WERI-Rb-1 (cell line): ENCODE results near the gene NT5DC4.

Experiments used
- DNase-seq: peaks from one replicate; pipeline ENCODE4 v3.0.0-alpha.2; 2020
- H3K27ac ChIP-seq: fragments of 250-450 bp; sonication (Bioruptor Pico); 2 replicates; pipeline ENCODE4 v1.5.1; 2020; ENCODE audit warnings: mild to moderate bottlenecking, moderate library complexity
- H3K27me3 ChIP-seq: fragments of 250-450 bp; sonication (Bioruptor Pico); 2 replicates; pipeline ENCODE4 v1.5.1; 2021; ENCODE audit warnings: mild to moderate bottlenecking, low read depth, moderate library complexity; ENCODE audit not compliant: insufficient read depth, severe bottlenecking
- H3K36me3 ChIP-seq: fragments of 250-450 bp; sonication (Bioruptor Pico); 2 replicates; pipeline ENCODE4 v1.5.1; 2020; ENCODE audit warnings: mild to moderate bottlenecking, moderate library complexity
- H3K4me3 ChIP-seq: 2 replicates; pipeline ENCODE4 v1.5.1; 2011; ENCODE audit warnings: low read depth, mild to moderate bottlenecking, control low read depth, low read length
- H3K9me3 ChIP-seq: fragments of 250-450 bp; sonication (Bioruptor Pico); 2 replicates; pipeline ENCODE4 v1.5.1; 2021; ENCODE audit warnings: mild to moderate bottlenecking, moderate library complexity; ENCODE audit not compliant: severe bottlenecking
- TF ChIP-seq, protein P1 (sequence below): IDR thresholded peaks from 2 replicates; pipeline ENCODE4 v1.5.1; 2011; ENCODE audit warnings: low read depth, mild to moderate bottlenecking, control low read depth, inconsistent platforms, low read length

The NT5DC4 gene

DNA sequence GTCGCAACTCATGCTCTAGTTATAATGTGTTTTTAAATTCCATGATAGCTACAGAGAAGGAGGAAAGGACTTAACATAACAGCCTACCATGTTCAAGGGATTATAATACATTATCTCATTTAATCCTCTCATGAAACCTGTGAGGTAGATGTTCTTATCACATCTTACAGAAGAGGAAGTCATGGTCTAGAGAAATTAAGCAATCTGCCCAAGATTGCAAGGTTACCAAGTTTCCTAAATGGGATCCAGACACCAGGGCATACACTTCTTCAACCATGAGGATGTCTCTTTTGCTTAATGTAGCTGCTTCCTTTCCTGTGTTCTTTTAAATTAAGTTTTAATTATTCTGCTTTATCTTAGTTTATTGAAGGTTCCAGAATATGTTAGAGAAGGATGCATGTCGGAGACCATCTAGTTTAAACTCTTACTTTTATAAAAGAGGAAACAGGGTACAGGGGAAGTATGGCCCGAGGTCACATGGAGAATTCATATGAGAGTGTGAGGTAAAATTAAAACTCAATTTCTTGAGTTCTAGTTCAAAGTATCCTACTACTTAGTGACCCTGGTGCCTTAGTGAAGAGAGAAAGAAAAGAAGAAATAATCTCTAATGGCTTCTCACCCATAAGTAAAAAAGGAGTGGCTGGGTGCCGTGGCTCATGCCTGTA is 67.0 kb downstream of the NT5DC4 start:
- Histone ChIP-seq H3K4me3 (no peak overlapping the region), H3K36me3 (no peaks in the 10 kb centered on the region), H3K9me3 (no peaks in the 10 kb centered on the region), H3K27ac (no peak overlapping the region), H3K27me3 (no peaks in the 10 kb centered on the region)
- TF ChIP-seq, protein P1, sequence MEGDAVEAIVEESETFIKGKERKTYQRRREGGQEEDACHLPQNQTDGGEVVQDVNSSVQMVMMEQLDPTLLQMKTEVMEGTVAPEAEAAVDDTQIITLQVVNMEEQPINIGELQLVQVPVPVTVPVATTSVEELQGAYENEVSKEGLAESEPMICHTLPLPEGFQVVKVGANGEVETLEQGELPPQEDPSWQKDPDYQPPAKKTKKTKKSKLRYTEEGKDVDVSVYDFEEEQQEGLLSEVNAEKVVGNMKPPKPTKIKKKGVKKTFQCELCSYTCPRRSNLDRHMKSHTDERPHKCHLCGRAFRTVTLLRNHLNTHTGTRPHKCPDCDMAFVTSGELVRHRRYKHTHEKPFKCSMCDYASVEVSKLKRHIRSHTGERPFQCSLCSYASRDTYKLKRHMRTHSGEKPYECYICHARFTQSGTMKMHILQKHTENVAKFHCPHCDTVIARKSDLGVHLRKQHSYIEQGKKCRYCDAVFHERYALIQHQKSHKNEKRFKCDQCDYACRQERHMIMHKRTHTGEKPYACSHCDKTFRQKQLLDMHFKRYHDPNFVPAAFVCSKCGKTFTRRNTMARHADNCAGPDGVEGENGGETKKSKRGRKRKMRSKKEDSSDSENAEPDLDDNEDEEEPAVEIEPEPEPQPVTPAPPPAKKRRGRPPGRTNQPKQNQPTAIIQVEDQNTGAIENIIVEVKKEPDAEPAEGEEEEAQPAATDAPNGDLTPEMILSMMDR, result no peak
- DNase-seq, result no peak

DNA sequence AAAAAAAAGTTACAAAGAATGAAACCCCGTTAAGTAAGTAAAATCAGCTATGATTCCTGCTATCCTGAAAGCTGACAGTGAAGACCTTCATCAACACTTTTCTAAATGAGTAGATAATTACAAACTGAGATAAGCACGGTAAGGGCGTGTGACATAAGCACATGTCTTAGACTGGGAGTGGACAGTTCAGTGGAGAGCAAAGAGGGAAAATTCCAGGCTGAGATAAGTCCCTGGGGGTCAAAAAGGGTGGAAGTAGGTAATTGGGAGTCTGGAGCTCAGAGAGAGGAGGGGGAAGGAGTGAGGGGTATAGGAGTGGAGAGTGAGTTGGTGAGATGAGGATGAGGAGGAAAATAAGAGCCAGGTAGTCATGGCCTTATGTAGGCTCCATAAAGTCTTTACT is 67.8 kb downstream of the NT5DC4 start:
- H3K27ac ChIP-seq, result no peak overlapping the region
- TF ChIP-seq, protein P1, result no peak
- H3K9me3 ChIP-seq, result no peaks in the 10 kb centered on the region
- no peaks in the 10 kb centered on the region for H3K27me3 ChIP-seq
- no peak for DNase-seq
- H3K36me3 ChIP-seq, result no peaks in the 10 kb centered on the region
- no peak overlapping the region for H3K4me3 ChIP-seq
